22Rv1 (cell line): Measurements from ENCODE around the gene DLG4.

Experiments
- H3K27ac ChIP-seq: fragments of 450-650 bp; 2 replicates; pipeline ENCODE4 v1.5.1; 2017
- CTCF ChIP-seq: fragments of 450-650 bp; IDR thresholded peaks from 2 replicates; pipeline ENCODE4 v1.5.1; 2017; ENCODE audit warnings: mild to moderate bottlenecking
- ZFX ChIP-seq: fragments of 450-650 bp; IDR thresholded peaks from 2 replicates; pipeline ENCODE4 v1.6.1; 2017; ENCODE audit warnings: antibody characterized with exemption, borderline replicate concordance

DLG4 gene

GRCh38 chr17:7225711-7226331 lies 6.2 kb upstream of the DLG4 start:
- H3K27ac ChIP-seq = peak overlapping the region; percentile 98

GRCh38 chr17:7224661-7225111 lies 5.0 kb upstream of the DLG4 start:
- TF ChIP-seq CTCF = no peak
- no peak for TF ChIP-seq ZFX
- peak overlapping the region; percentile 98 for H3K27ac ChIP-seq

More at GRCh38 chr17:7225711-7226331, 6.2 kb upstream of the DLG4 start:
- TF ChIP-seq CTCF (no peak), ZFX (no peak)

GRCh38 chr17:7224110-7224509 lies 4.5 kb upstream of the DLG4 start:
- TF ChIP-seq ZFX (no peak), CTCF (no peak)
- H3K27ac ChIP-seq = peak overlapping the region; percentile 98

- H3K27ac ChIP-seq = peak overlapping the region; percentile 98
- TF ChIP-seq ZFX (no peak), CTCF (no peak)
Observed at GRCh38 chr17:7223375-7223774, 3.7 kb upstream of the DLG4 start.

- peak overlapping the region; percentile 98 for H3K27ac ChIP-seq
- TF ChIP-seq ZFX = no peak
- no peak for TF ChIP-seq CTCF
Observed at GRCh38 chr17:7222972-7223292, 3.3 kb upstream of the DLG4 start.

GRCh38 chr17:7222093-7222971 lies 2.7 kb upstream of the DLG4 start:
- TF ChIP-seq CTCF (no peak), ZFX (no peak)
- peak overlapping the region; percentile 98 for H3K27ac ChIP-seq
